ENCODE data around the gene LARGE1.

The LARGE1 gene

GRCh38 chr22:33897448-33897835 lies 22.8 kb downstream of the LARGE1 start:
- Histone ChIP-seq H2AFZ (ENCODE audit: low read length) (no peak overlapping the region), H3K4me3 (ENCODE audit: low read length in 2 of 2) (no peak overlapping the region), H3K4me1 (ENCODE audit: control insufficient read depth in 2 of 2, insufficient read depth in 1 of 2, low read depth in 1 of 2, low read length in 2 of 2) (peaks cover 0 to 16% of the 10 kb centered on the region in 2 donors), H4K8ac (ENCODE audit: low read depth, low read length) (no peak overlapping the region), H3K9me3 (replicated peaks in 1 of 2; ENCODE audit: control insufficient read depth in 2 of 2, insufficient read depth in 1 of 2, low read depth in 1 of 2, low read length in 2 of 2) (peaks cover 0 to 6% of the 10 kb centered on the region in 2 donors), H2BK5ac (ENCODE audit: low read length) (no peak overlapping the region), H3K23ac (ENCODE audit: low read depth, low read length, poor library complexity) (no peak overlapping the region), H3K18ac (ENCODE audit: low read length) (no peak overlapping the region), H3K36me3 (replicated peaks in 1 of 2; ENCODE audit: control insufficient read depth in 2 of 2, insufficient read depth in 2 of 2, low read length in 2 of 2) (no peaks in the 10 kb centered on the region), H3K4me2 (ENCODE audit: insufficient read depth, low read length, poor library complexity, severe bottlenecking) (no peak overlapping the region), H2BK12ac (ENCODE audit: low read length) (no peak overlapping the region), H3K9ac (ENCODE audit: low read depth, low read length, poor library complexity) (no peak overlapping the region), H3K14ac (ENCODE audit: low read length) (no peak overlapping the region), H4K91ac (ENCODE audit: low read depth, low read length, poor library complexity) (no peak overlapping the region), H3K4ac (ENCODE audit: low read length) (no peak overlapping the region), H3K27ac (replicated peaks; ENCODE audit: low read length) (no peak overlapping the region), H3K27me3 (ENCODE audit: control insufficient read depth in 3 of 3, insufficient read depth in 3 of 3, low read depth in 1 of 3, low read length in 3 of 3) (no peaks in the 10 kb centered on the region), H2AK5ac (ENCODE audit: low read depth, low read length) (no peak overlapping the region), H3K79me1 (ENCODE audit: low read depth, low read length) (peaks cover 2% of the 10 kb centered on the region), H2BK120ac (ENCODE audit: low read depth, low read length) (no peak overlapping the region), H2BK15ac (ENCODE audit: low read length) (no peak overlapping the region)
- DNase-seq (ENCODE audit: low spot score): no peak
- no CpG with 5 or more reads among the region's 8 CpGs for WGBS, 2 donors (ENCODE audit: extremely low coverage in 2 of 2, insufficient read length in 2 of 2, insufficient replicate concordance in 1 of 2)

- Histone ChIP-seq H3K4me3 (ENCODE audit: low read length in 2 of 2) (no peak overlapping the region), H3K9ac (ENCODE audit: low read depth, low read length, poor library complexity) (no peak overlapping the region), H2AK5ac (ENCODE audit: low read depth, low read length) (peak overlapping the region; percentile 11), H2BK12ac (ENCODE audit: low read length) (no peak overlapping the region), H3K79me1 (ENCODE audit: low read depth, low read length) (peaks cover 2% of the 10 kb centered on the region), H2AFZ (ENCODE audit: low read length) (no peak overlapping the region), H2BK5ac (ENCODE audit: low read length) (no peak overlapping the region), H3K23ac (ENCODE audit: low read depth, low read length, poor library complexity) (no peak overlapping the region), H2BK15ac (ENCODE audit: low read length) (no peak overlapping the region), H3K14ac (ENCODE audit: low read length) (no peak overlapping the region), H3K27me3 (ENCODE audit: control insufficient read depth in 3 of 3, insufficient read depth in 3 of 3, low read depth in 1 of 3, low read length in 3 of 3) (no peaks in the 10 kb centered on the region), H3K4me1 (ENCODE audit: control insufficient read depth in 2 of 2, insufficient read depth in 1 of 2, low read depth in 1 of 2, low read length in 2 of 2) (peaks cover 0 to 16% of the 10 kb centered on the region in 2 donors), H3K4me2 (ENCODE audit: insufficient read depth, low read length, poor library complexity, severe bottlenecking) (no peak overlapping the region), H3K9me3 (replicated peaks in 1 of 2; ENCODE audit: control insufficient read depth in 2 of 2, insufficient read depth in 1 of 2, low read depth in 1 of 2, low read length in 2 of 2) (peaks cover 0 to 6% of the 10 kb centered on the region in 2 donors), H4K91ac (ENCODE audit: low read depth, low read length, poor library complexity) (no peak overlapping the region), H3K36me3 (replicated peaks in 1 of 2; ENCODE audit: control insufficient read depth in 2 of 2, insufficient read depth in 2 of 2, low read length in 2 of 2) (no peaks in the 10 kb centered on the region), H3K27ac (replicated peaks; ENCODE audit: low read length) (no peak overlapping the region), H2BK120ac (ENCODE audit: low read depth, low read length) (no peak overlapping the region), H3K4ac (ENCODE audit: low read length) (no peak overlapping the region), H4K8ac (ENCODE audit: low read depth, low read length) (no peak overlapping the region), H3K18ac (ENCODE audit: low read length) (no peak overlapping the region)
- no CpG with 5 or more reads among the region's 12 CpGs for WGBS, 2 donors (ENCODE audit: extremely low coverage in 2 of 2, insufficient read length in 2 of 2, insufficient replicate concordance in 1 of 2)
- DNase-seq (ENCODE audit: low spot score): no peak
These were observed 23.5 kb downstream of the LARGE1 start for GRCh38 chr22:33896575-33897447.

GRCh38 chr22:33896154-33896553 lies 24.1 kb downstream of the LARGE1 start:
- no CpG with 5 or more reads among the region's 3 CpGs for WGBS, 2 donors (ENCODE audit: extremely low coverage in 2 of 2, insufficient read length in 2 of 2, insufficient replicate concordance in 1 of 2)
- no peak overlapping the region for H3K14ac ChIP-seq (ENCODE audit: low read length)
- no peak overlapping the region for H2BK5ac ChIP-seq (ENCODE audit: low read length)
- no peak overlapping the region for H2BK120ac ChIP-seq (ENCODE audit: low read depth, low read length)
- H2BK12ac ChIP-seq (ENCODE audit: low read length): no peak overlapping the region
- H4K8ac ChIP-seq (ENCODE audit: low read depth, low read length): no peak overlapping the region
- no peak for DNase-seq (ENCODE audit: low spot score)
- no peak overlapping the region for H3K23ac ChIP-seq (ENCODE audit: low read depth, low read length, poor library complexity)
- peaks cover 0 to 16% of the 10 kb centered on the region in 2 donors for H3K4me1 ChIP-seq (ENCODE audit: control insufficient read depth in 2 of 2, insufficient read depth in 1 of 2, low read depth in 1 of 2, low read length in 2 of 2)
- H3K27ac ChIP-seq (replicated peaks; ENCODE audit: low read length): no peak overlapping the region
- H3K79me1 ChIP-seq (ENCODE audit: low read depth, low read length): peaks cover 2% of the 10 kb centered on the region
- H2AFZ ChIP-seq (ENCODE audit: low read length): no peak overlapping the region
- no peak overlapping the region for H3K9ac ChIP-seq (ENCODE audit: low read depth, low read length, poor library complexity)
- H3K4me3 ChIP-seq (ENCODE audit: low read length in 2 of 2): no peak overlapping the region
- peaks cover 0 to 6% of the 10 kb centered on the region in 2 donors for H3K9me3 ChIP-seq (replicated peaks in 1 of 2; ENCODE audit: control insufficient read depth in 2 of 2, insufficient read depth in 1 of 2, low read depth in 1 of 2, low read length in 2 of 2)
- no peak overlapping the region for H3K4me2 ChIP-seq (ENCODE audit: insufficient read depth, low read length, poor library complexity, severe bottlenecking)
- H4K91ac ChIP-seq (ENCODE audit: low read depth, low read length, poor library complexity): no peak overlapping the region
- no peak overlapping the region for H2AK5ac ChIP-seq (ENCODE audit: low read depth, low read length)
- no peaks in the 10 kb centered on the region for H3K27me3 ChIP-seq (ENCODE audit: control insufficient read depth in 3 of 3, insufficient read depth in 3 of 3, low read depth in 1 of 3, low read length in 3 of 3)
- H3K4ac ChIP-seq (ENCODE audit: low read length): no peak overlapping the region
- no peak overlapping the region for H3K18ac ChIP-seq (ENCODE audit: low read length)
- no peaks in the 10 kb centered on the region for H3K36me3 ChIP-seq (replicated peaks in 1 of 2; ENCODE audit: control insufficient read depth in 2 of 2, insufficient read depth in 2 of 2, low read length in 2 of 2)
- no peak overlapping the region for H2BK15ac ChIP-seq (ENCODE audit: low read length)

GRCh38 chr22:33895444-33895843 lies 24.8 kb downstream of the LARGE1 start:
- Histone ChIP-seq H3K4me2 (ENCODE audit: insufficient read depth, low read length, poor library complexity, severe bottlenecking) (no peak overlapping the region), H3K9me3 (replicated peaks in 1 of 2; ENCODE audit: control insufficient read depth in 2 of 2, insufficient read depth in 1 of 2, low read depth in 1 of 2, low read length in 2 of 2) (peaks cover 0 to 6% of the 10 kb centered on the region in 2 donors), H2BK12ac (ENCODE audit: low read length) (no peak overlapping the region), H2BK15ac (ENCODE audit: low read length) (no peak overlapping the region), H3K27ac (replicated peaks; ENCODE audit: low read length) (no peak overlapping the region), H3K9ac (ENCODE audit: low read depth, low read length, poor library complexity) (no peak overlapping the region), H4K8ac (ENCODE audit: low read depth, low read length) (no peak overlapping the region), H3K36me3 (replicated peaks in 1 of 2; ENCODE audit: control insufficient read depth in 2 of 2, insufficient read depth in 2 of 2, low read length in 2 of 2) (no peaks in the 10 kb centered on the region), H4K91ac (ENCODE audit: low read depth, low read length, poor library complexity) (no peak overlapping the region), H2BK5ac (ENCODE audit: low read length) (no peak overlapping the region), H3K23ac (ENCODE audit: low read depth, low read length, poor library complexity) (no peak overlapping the region), H3K18ac (ENCODE audit: low read length) (no peak overlapping the region), H2AFZ (ENCODE audit: low read length) (no peak overlapping the region), H2AK5ac (ENCODE audit: low read depth, low read length) (no peak overlapping the region), H3K4me3 (ENCODE audit: low read length in 2 of 2) (no peak overlapping the region), H3K4ac (ENCODE audit: low read length) (no peak overlapping the region), H3K14ac (ENCODE audit: low read length) (no peak overlapping the region), H3K4me1 (ENCODE audit: control insufficient read depth in 2 of 2, insufficient read depth in 1 of 2, low read depth in 1 of 2, low read length in 2 of 2) (peaks cover 0 to 16% of the 10 kb centered on the region in 2 donors), H3K27me3 (ENCODE audit: control insufficient read depth in 3 of 3, insufficient read depth in 3 of 3, low read depth in 1 of 3, low read length in 3 of 3) (no peaks in the 10 kb centered on the region), H2BK120ac (ENCODE audit: low read depth, low read length) (no peak overlapping the region), H3K79me1 (ENCODE audit: low read depth, low read length) (no peaks in the 10 kb centered on the region)
- DNase-seq (ENCODE audit: low spot score): no peak
- WGBS, 2 donors (ENCODE audit: extremely low coverage in 2 of 2, insufficient read length in 2 of 2, insufficient replicate concordance in 1 of 2): no CpG with 5 or more reads among the region's 2 CpGs
